HFF-Myc (cell line): ENCODE results near the gene FAM9C.

Source experiments
- DNase-seq: peaks from one replicate; pipeline ENCODE4 v3.0.0-alpha.2; 2011; ENCODE audit warnings: low read depth; ENCODE audit errors: extremely low read depth
- H3K4me3 ChIP-seq: replicated peaks from 2 replicates; pipeline ENCODE4 v1.5.1; 2011; ENCODE audit warnings: low read depth, mild to moderate bottlenecking, control low read depth, low read length
- CTCF ChIP-seq: IDR thresholded peaks from 2 replicates; pipeline ENCODE4 v1.5.1; 2012; ENCODE audit warnings: mild to moderate bottlenecking, low read depth, low read length, control low read depth; ENCODE audit errors: missing control alignments

FAM9C gene

DNA sequence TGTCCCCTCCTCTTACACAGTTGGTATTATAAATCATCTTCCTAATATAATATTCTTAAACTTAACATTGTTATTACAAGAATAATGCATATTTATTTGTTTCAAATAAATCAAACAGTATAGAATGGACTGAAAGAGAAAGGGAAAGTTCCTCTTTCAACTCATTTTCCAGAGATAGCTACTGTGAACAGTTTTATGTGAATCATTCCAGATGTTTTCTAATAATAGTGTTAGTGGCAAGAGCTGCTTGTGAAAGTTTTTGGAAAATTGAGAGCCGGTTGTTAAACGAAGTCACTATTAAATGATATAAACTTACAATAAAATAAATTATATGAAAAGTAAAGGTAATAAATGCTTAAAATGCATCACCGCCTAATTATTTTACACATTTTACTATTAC is 55.0 kb downstream of the FAM9C start:
- H3K4me3 ChIP-seq = no peak overlapping the region
- DNase-seq = no peak
- TF ChIP-seq CTCF = no peak

GRCh38 chrX:12988797-12989196 is 55.6 kb downstream of the FAM9C start:
- no peak for DNase-seq
- H3K4me3 ChIP-seq = no peak overlapping the region
- TF ChIP-seq CTCF = no peak

DNA sequence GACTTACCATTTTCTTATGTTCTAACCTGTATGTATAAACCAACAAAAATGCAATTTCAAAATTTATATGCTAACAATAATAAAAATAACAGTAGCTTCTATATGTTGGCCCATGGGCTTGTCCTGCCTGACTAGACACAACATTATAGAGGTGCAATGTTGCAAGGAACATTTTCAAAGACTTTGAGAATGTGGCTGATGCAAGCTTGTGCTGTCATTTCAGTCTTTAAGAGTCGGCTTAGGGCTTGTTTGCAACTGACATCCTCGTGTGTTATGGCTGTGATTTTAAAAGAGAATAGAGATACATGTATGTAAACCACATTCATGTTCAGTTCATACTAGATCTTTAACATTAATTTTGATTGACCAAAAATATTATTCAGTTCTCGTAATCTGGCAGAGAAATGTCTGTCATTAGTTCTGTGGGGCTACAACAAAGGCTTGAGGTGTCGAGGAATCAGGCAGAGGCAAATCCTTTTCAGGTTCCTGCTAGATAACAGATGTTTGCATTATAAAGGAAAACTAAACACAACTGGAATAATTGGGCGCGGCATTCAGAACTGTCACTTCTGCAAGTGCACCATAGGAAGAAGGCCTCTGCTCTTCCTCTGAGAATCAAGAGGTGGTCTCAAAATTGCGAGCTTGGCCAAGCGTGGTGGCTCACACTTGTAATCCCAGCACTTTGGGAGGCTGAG is 56.4 kb downstream of the FAM9C start:
- no peak for DNase-seq
- no peak for TF ChIP-seq CTCF
- H3K4me3 ChIP-seq = no peak overlapping the region

DNA sequence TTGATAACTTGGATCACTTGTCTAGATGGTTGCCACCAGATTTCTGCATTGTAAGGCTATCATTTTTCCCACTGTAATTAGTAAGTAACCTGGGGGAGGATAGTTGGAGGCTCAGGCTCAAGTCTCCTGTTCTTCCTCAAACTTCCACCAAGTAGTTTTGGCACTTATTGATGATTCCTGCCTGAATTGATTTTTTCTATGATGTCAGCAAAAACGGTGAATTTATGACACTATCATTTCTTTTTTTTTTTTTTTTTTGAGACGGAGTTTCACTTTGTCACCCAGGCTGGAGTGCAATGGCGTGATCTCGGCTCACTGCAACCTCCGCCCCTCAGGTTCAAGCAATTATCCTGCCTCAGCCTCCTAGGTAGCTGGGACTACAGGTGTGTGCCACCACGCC is 57.1 kb downstream of the FAM9C start:
- no peak overlapping the region for H3K4me3 ChIP-seq
- no peak for TF ChIP-seq CTCF
- no peak for DNase-seq

DNA sequence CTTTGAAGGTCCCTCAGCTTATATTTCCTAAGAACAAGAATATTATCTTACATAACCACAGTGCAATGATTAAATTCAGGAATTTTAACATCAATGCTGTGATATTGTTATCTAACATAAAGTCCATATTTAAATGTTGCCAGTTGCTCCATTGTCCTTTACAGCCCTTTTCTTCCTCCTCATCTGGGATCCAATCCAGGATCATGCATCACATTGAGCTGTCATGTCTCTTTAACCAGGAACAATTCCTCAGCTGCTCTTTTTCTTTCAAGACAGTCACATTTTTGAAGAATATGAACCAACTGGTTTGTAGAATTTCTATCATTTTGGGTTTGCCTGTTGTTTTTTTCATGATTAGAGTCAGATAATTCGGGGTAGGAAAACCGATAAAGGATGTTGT is 57.5 kb downstream of the FAM9C start:
- TF ChIP-seq CTCF = no peak
- no peak for DNase-seq
- H3K4me3 ChIP-seq = no peak overlapping the region

- TF ChIP-seq CTCF = no peak
- no peak overlapping the region for H3K4me3 ChIP-seq
- no peak for DNase-seq
Observed at GRCh38 chrX:12986164-12986779, 58.1 kb downstream of the FAM9C start.
